Endothelial cell of umbilical vein (primary cell): ENCODE results near the gene YWHAQ. TPM values are rescaled to one million over a fixed set of nuclear protein-coding genes. Genes with fewer than 3 reads are reported as not detected.

ENCODE experiments used
- BruUV-seq: library from RNA; stranded (reverse); fragments of 400-500 nt; replicated peaks from 2 replicates; lab custom pipeline; 2021; lab: Mats Ljungman, UMichigan
- CTCF ChIA-PET: fragments of 300-600, 350-600 bp; sonication (Branson Sonifier 250); formaldehyde crosslinking; loops from one replicate; lab custom pipeline; 2021; ENCODE audit warnings: antibody characterized with exemption, inconsistent platforms; lab: Charles Lee
- POLR2A ChIA-PET: fragments of 300-600, 350-600 bp; sonication (Branson Sonifier 250); formaldehyde crosslinking; loops from one replicate; lab custom pipeline; 2021; ENCODE audit warnings: antibody characterized with exemption, inconsistent platforms; lab: Charles Lee
- DNase-seq: peaks from one replicate; pipeline ENCODE4 v3.0.0-alpha.2; 2011; ENCODE audit warnings: low read depth, low spot score
- FAIRE-seq: peaks from 2 replicates; lab custom pipeline; 2011; peaks lifted over from hg19 to GRCh38; lab: Jason Lieb, UNC
- H2AFZ ChIP-seq: 2 replicates; pipeline ENCODE4 v1.6.0; 2012; ENCODE audit warnings: low read depth, low read length, control low read depth, inconsistent platforms
- H3K27ac ChIP-seq: 2 replicates; pipeline ENCODE4 v1.5.1; 2011; ENCODE audit warnings: low read depth, mild to moderate bottlenecking, control low read depth, low read length, moderate library complexity; ENCODE audit not compliant: insufficient read depth
- H3K27me3 ChIP-seq, 2 experiments: 2 replicates each; pipeline versions ENCODE4 v1.6.0 to v1.6.1; 2011; ENCODE audit warnings: low read length in 2 of 2, mixed read lengths in 1 of 2; ENCODE audit not compliant: control insufficient read depth in 2 of 2, insufficient read depth in 2 of 2
- H3K36me3 ChIP-seq, 2 experiments: 2 replicates in 1 of 2; 3 replicates in 1 of 2; pipeline ENCODE4 v1.5.1; 2011; ENCODE audit warnings: low read length in 2 of 2, mild to moderate bottlenecking in 1 of 2, moderate library complexity in 1 of 2; ENCODE audit not compliant: control insufficient read depth in 2 of 2, insufficient read depth in 2 of 2; ENCODE audit errors: extremely low read depth in 1 of 2
- H3K4me1 ChIP-seq: 3 replicates; pipeline ENCODE4 v1.5.1; 2011; ENCODE audit warnings: mild to moderate bottlenecking, low read length; ENCODE audit not compliant: control insufficient read depth, insufficient read depth; ENCODE audit errors: extremely low read depth
- H3K4me2 ChIP-seq: 2 replicates; pipeline ENCODE4 v1.6.1; 2011; ENCODE audit warnings: low read length, control low read depth, mixed read lengths; ENCODE audit not compliant: insufficient read depth
- H3K4me3 ChIP-seq, 3 experiments: fragments of 200-600 bp in 1 of 3; sonication (generic), shearing (Covaris generic) in 1 of 3; replicated peaks in 1 of 3; 2 replicates each; pipeline ENCODE4 v1.5.1; 2011 to 2016; ENCODE audit warnings: control low read depth in 3 of 3, low read length in 3 of 3, mild to moderate bottlenecking in 2 of 3, inconsistent platforms in 1 of 3, low read depth in 1 of 3, moderate library complexity in 1 of 3; ENCODE audit not compliant: insufficient read depth in 1 of 3
- H3K79me2 ChIP-seq: 2 replicates; pipeline ENCODE4 v1.6.0; 2012; ENCODE audit warnings: low read length, inconsistent platforms; ENCODE audit not compliant: control insufficient read depth, insufficient read depth
- H3K9ac ChIP-seq: replicated peaks from 2 replicates; pipeline ENCODE3; 2011; ENCODE audit warnings: low read length, control low read depth; ENCODE audit not compliant: insufficient read depth; ENCODE audit errors: extremely low read depth
- H3K9me1 ChIP-seq: replicated peaks from 3 replicates; pipeline ENCODE4 v1.6.0; 2011; ENCODE audit warnings: mild to moderate bottlenecking, low read length; ENCODE audit not compliant: control insufficient read depth, insufficient read depth; ENCODE audit errors: extremely low read depth
- H3K9me3 ChIP-seq: replicated peaks from 2 replicates; pipeline ENCODE4 v1.5.1; 2012; ENCODE audit warnings: low read length, inconsistent platforms; ENCODE audit not compliant: control insufficient read depth, insufficient read depth
- H4K20me1 ChIP-seq: replicated peaks from 2 replicates; pipeline ENCODE3; 2011; ENCODE audit warnings: mild to moderate bottlenecking, low read length; ENCODE audit not compliant: control insufficient read depth, insufficient read depth; ENCODE audit errors: extremely low read depth
- CTCF ChIP-seq, 2 donors: IDR thresholded peaks; 1 replicate in 1 of 2; 2 replicates in 1 of 2; pipeline ENCODE4 v1.5.1; 2011; ENCODE audit warnings: low read length in 2 of 2, mild to moderate bottlenecking in 2 of 2, moderate library complexity in 2 of 2, control low read depth in 1 of 2, inconsistent platforms in 1 of 2, low read depth in 1 of 2; ENCODE audit not compliant: insufficient read depth in 1 of 2; ENCODE audit errors: extremely low read depth in 1 of 2
- EZH2 ChIP-seq: IDR thresholded peaks from 2 replicates; pipeline ENCODE4 v1.6.1; 2012; ENCODE audit warnings: borderline replicate concordance, low read depth, mild to moderate bottlenecking, moderate library complexity, low read length, inconsistent platforms; ENCODE audit not compliant: severe bottlenecking
- FOS ChIP-seq: IDR thresholded peaks from 2 replicates; pipeline ENCODE4 v1.6.1; 2011; ENCODE audit warnings: mild to moderate bottlenecking, low read length, moderate library complexity, borderline replicate concordance; ENCODE audit not compliant: insufficient read depth
- GATA2 ChIP-seq: IDR thresholded peaks from 2 replicates; pipeline ENCODE4 v1.7.0; 2011; ENCODE audit warnings: low read depth, mild to moderate bottlenecking, moderate library complexity, mixed read lengths, low read length; ENCODE audit not compliant: insufficient read length, insufficient read depth
- JUN ChIP-seq: IDR thresholded peaks from 2 replicates; pipeline ENCODE4 v1.6.1; 2011; ENCODE audit warnings: borderline replicate concordance, low read depth; ENCODE audit not compliant: insufficient read length, insufficient read depth
- MAX ChIP-seq: IDR thresholded peaks from 2 replicates; pipeline ENCODE4 v1.6.1; 2011; ENCODE audit not compliant: insufficient read depth, insufficient read length
- MYC ChIP-seq: IDR thresholded peaks from one replicate; pipeline ENCODE4 v1.6.1; 2011; ENCODE audit warnings: mild to moderate bottlenecking, low read depth, low read length
- POLR2A ChIP-seq: IDR thresholded peaks from 2 replicates; pipeline ENCODE4 v1.6.1; 2012; ENCODE audit warnings: low read depth, mild to moderate bottlenecking, control low read depth, low read length
- POLR2AphosphoS5 ChIP-seq: IDR thresholded peaks from 2 replicates; pipeline ENCODE4 v1.6.1; 2012; ENCODE audit warnings: low read depth, mild to moderate bottlenecking, control low read depth, low read length, moderate library complexity; ENCODE audit not compliant: insufficient read depth
- dilution Hi-C: fragments of 300-500 bp; cut with MboI; formaldehyde crosslinking; loops from one replicate; pipeline ENCODE4 v1.15.0; 2019; ENCODE audit warnings: low sequenced_read_pairs; ENCODE audit not compliant: extremely low pct_ligation_motif_present
- intact Hi-C: fragments of 100-400 bp; cut with micrococcal nuclease; formaldehyde crosslinking; loops from one replicate; pipeline ENCODE4 v1.10.0; 2022
- polyA plus RNA-seq, 4 experiments: library from polyadenylated mRNA; depleted of rRNA in 3 of 4; stranded (reverse) in 3 of 4; unstranded in 1 of 4; fragments of >200 nt; gene quantifications; 2 replicates each; pipeline versions ENCODE4 v1.2.1 to v1.2.3, GENCODE V29; 2011 to 2012; ENCODE audit warnings: missing spikeins in 1 of 4
- total RNA-seq: library from RNA; stranded (reverse); gene quantifications from 2 replicates; pipeline ENCODE4 v1.2.3, GENCODE V29; 2021

YWHAQ gene
- total and polyA plus RNA-seq, 2 donors (not counting 3 experiments of a cell fraction or from before 2014, with no cell fraction given): 217 to 456 TPM

GRCh38 chr2:9654452-9655100, 23.8 kb upstream of the YWHAQ start:
- Histone ChIP-seq H3K9me1 (no peaks in the 10 kb centered on the region), H3K9ac (no peak overlapping the region), H3K79me2 (no peaks in the 10 kb centered on the region), H3K4me2 (no peak overlapping the region), H3K9me3 (no peaks in the 10 kb centered on the region), H3K27ac (no peak overlapping the region), H3K4me1 (peaks cover 22% of the 10 kb centered on the region), H2AFZ (no peak overlapping the region), H3K4me3 (no peak overlapping the region), H4K20me1 (no peaks in the 10 kb centered on the region), H3K36me3 (no peaks in the 10 kb centered on the region), H3K27me3 (peaks cover 0 to 2% of the 10 kb centered on the region in 2 experiments)
- FAIRE-seq (no peak), DNase-seq (no peak)
- BruUV-seq: no TSS peak
- TF ChIP-seq JUN: no peak
- TF ChIP-seq MYC: no peak
- TF ChIP-seq FOS: no peak
- TF ChIP-seq CTCF (IDR thresholded peaks at IDR 0.05; ENCODE audit: extremely low read depth in 1 of 2, insufficient read depth in 1 of 2, low read depth in 1 of 2, low read length in 2 of 2): no peak
- no peak for TF ChIP-seq EZH2
- TF ChIP-seq MAX: no peak
- TF ChIP-seq POLR2A: no peak
- TF ChIP-seq POLR2AphosphoS5: no peak
- TF ChIP-seq GATA2: no peak
- dilution Hi-C loops (no loop called here), intact Hi-C loops (loop anchor here (2.0 kb wide), 1 partner anchor 16 kb away; no protein-coding TSS in a partner anchor)
- POLR2A ChIA-PET: interaction anchor here (1.1 kb wide), 1 partner anchor 24 kb away, joined by 3 read pairs; the partner anchor contains the start of gene YWHAQ
- CTCF ChIA-PET: interaction anchor here (3.2 kb wide), 1 partner anchor 116 kb away, joined by 18 read pairs; no protein-coding TSS in a partner anchor
